ENCODE results near the gene LHX6. TPM values are rescaled to one million over a fixed set of nuclear protein-coding genes. Genes with fewer than 3 reads are reported as not detected.

Gene LHX6
- total RNA-seq, 1 experiment from 2014 or later: 11.1 TPM

GRCh38 chr9:122276096-122276495 is 47.3 kb upstream of the LHX6 start:
- Histone ChIP-seq H3K27ac (ENCODE audit: low read length) (no peak overlapping the region), H3K9me3 (ENCODE audit: low read length) (no peaks in the 10 kb centered on the region), H2AFZ (ENCODE audit: low read length) (no peak overlapping the region), H3K4me3 (ENCODE audit: low read length) (no peak overlapping the region), H3K79me2 (ENCODE audit: low read length) (peaks cover 56% of the 10 kb centered on the region), H3K4me1 (ENCODE audit: insufficient read depth, low read length) (no peaks in the 10 kb centered on the region), H3K9me2 (replicated peaks; ENCODE audit: low read length) (no peaks in the 10 kb centered on the region), H3F3A (ENCODE audit: low read length, unreplicated experiment) (no peaks in the 10 kb centered on the region), H4K20me1 (ENCODE audit: low read length) (no peaks in the 10 kb centered on the region), H3K27me3 (ENCODE audit: low read length) (no peaks in the 10 kb centered on the region), H3K4me2 (ENCODE audit: low read length) (no peak overlapping the region), H3K36me3 (ENCODE audit: low read depth, low read length) (peaks cover 37% of the 10 kb centered on the region), H3K9ac (ENCODE audit: low read length) (no peak overlapping the region)
- DNase-seq: no peak
- no peak for ATAC-seq
- ChIA-PET POLR2A (ENCODE audit: unreplicated experiment) (no interaction called here), CTCF (no interaction called here)
- no peak for TF ChIP-seq EZH2phosphoT487 (IDR thresholded peaks at IDR 0.05; ENCODE audit: borderline replicate concordance, low read length)
- no peak for TF ChIP-seq EZH2 (IDR thresholded peaks at IDR 0.05; ENCODE audit: low read length, unreplicated experiment)
- no peak for TF ChIP-seq CTCF (conservative IDR thresholded peaks at IDR 0.05; ENCODE audit: low read depth, low read length)
- BruUV-seq (replicated peaks): no TSS peak
- intact Hi-C loops (cut with micrococcal nuclease): no loop called here

GRCh38 chr9:122274055-122274454 is 45.3 kb upstream of the LHX6 start:
- POLR2A ChIA-PET (ENCODE audit: unreplicated experiment): no interaction called here
- CTCF ChIA-PET: no interaction called here
- intact Hi-C loops (cut with micrococcal nuclease): no loop called here

More at GRCh38 chr9:122274055-122274454, 45.3 kb upstream of the LHX6 start:
- no peak overlapping the region for H3K4me2 ChIP-seq (ENCODE audit: low read length)
- no TSS peak for BruUV-seq (replicated peaks)
- ATAC-seq (no peak), DNase-seq (no peak)
- peaks cover 34% of the 10 kb centered on the region for H3K36me3 ChIP-seq (ENCODE audit: low read depth, low read length)
- no peak for TF ChIP-seq EZH2 (IDR thresholded peaks at IDR 0.05; ENCODE audit: low read length, unreplicated experiment)
- TF ChIP-seq CTCF (conservative IDR thresholded peaks at IDR 0.05; ENCODE audit: low read depth, low read length): no peak
- TF ChIP-seq EZH2phosphoT487 (IDR thresholded peaks at IDR 0.05; ENCODE audit: borderline replicate concordance, low read length): no peak
- H3K9ac ChIP-seq (ENCODE audit: low read length): no peak overlapping the region
- peaks cover 52% of the 10 kb centered on the region for H3K79me2 ChIP-seq (ENCODE audit: low read length)
- no peaks in the 10 kb centered on the region for H3K4me1 ChIP-seq (ENCODE audit: insufficient read depth, low read length)
- no peaks in the 10 kb centered on the region for H3K27me3 ChIP-seq (ENCODE audit: low read length)
- H3K9me3 ChIP-seq (ENCODE audit: low read length): no peaks in the 10 kb centered on the region
- no peaks in the 10 kb centered on the region for H3F3A ChIP-seq (ENCODE audit: low read length, unreplicated experiment)
- H4K20me1 ChIP-seq (ENCODE audit: low read length): no peaks in the 10 kb centered on the region
- H3K27ac ChIP-seq (ENCODE audit: low read length): no peak overlapping the region
- H3K4me3 ChIP-seq (ENCODE audit: low read length): no peak overlapping the region
- H3K9me2 ChIP-seq (replicated peaks; ENCODE audit: low read length): no peaks in the 10 kb centered on the region
- no peak overlapping the region for H2AFZ ChIP-seq (ENCODE audit: low read length)
